HG03354 (cell line): Measurements from ENCODE around the gene TULP3.

ENCODE experiments used
- ATAC-seq: cut with Tn5 transposase; IDR thresholded peaks from one replicate; pipeline ENCODE4 v1.9.1; 2021; ENCODE audit warnings: mild to moderate bottlenecking; ENCODE audit not compliant: unreplicated experiment, poor library complexity, severe bottlenecking

TULP3 gene

DNA sequence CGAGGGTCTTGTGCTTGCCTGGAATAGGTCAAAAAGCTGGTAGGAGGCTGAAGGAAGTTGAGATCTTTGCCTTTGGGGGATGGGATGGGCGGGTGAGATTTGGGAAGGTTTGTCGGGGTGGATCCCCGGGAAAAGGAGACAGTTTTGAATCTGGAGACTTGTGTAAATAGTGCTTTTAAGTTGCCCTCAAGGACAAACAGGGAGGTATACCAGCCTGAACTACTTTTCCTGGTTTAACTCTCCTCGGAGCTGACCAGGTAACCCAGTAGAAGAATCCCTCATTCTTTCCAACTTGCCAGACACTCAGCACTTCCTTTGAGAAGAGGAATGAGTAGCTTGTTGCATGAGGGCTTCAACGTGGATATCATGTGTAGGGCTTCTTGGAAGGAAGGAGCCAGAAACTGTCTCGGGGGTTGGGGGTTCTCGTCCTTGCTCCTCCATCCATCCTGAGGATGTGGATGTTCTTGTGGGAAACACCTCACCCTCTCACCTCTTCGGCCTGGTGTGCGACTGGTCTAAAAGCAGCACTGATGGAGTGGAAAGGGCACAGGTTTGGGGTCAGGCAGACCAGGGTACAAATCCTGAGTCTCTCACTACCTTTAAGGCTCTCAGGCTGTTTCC, 70.4 kb downstream of the TULP3 start:
- no peak for ATAC-seq

GRCh38 chr12:2961705-2962104, 71.0 kb downstream of the TULP3 start:
- ATAC-seq, result no peak

- ATAC-seq, result no peak
Observed at GRCh38 chr12:2963154-2963759, 72.6 kb downstream of the TULP3 start.

GRCh38 chr12:2963760-2964292, 73.1 kb downstream of the TULP3 start:
- ATAC-seq, result no peak

- ATAC-seq, result no peak
Observed at GRCh38 chr12:2967651-2968050, 77.0 kb downstream of the TULP3 start.

DNA sequence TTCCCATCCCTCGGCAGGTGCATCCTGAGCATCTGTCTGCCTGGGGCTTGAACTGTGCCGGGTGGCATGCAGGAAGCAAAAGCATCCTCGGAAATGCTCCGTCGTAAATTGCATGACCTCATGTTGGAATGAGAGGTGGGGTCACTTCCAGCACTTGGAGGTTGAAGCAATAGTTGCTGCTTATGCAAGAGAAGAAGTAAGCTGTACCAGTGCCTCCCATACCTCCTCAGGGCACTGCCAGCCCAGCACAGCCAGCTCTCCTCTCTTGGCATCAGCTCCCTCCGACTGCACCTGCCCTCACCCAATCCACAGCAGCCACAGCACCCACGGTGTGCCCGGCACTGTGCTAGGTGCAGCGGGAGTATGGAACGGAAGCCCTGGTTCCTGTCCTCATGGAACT, 80.1 kb downstream of the TULP3 start:
- ATAC-seq, result no peak

GRCh38 chr12:2973566-2973965, 82.9 kb downstream of the TULP3 start:
- no peak for ATAC-seq

DNA sequence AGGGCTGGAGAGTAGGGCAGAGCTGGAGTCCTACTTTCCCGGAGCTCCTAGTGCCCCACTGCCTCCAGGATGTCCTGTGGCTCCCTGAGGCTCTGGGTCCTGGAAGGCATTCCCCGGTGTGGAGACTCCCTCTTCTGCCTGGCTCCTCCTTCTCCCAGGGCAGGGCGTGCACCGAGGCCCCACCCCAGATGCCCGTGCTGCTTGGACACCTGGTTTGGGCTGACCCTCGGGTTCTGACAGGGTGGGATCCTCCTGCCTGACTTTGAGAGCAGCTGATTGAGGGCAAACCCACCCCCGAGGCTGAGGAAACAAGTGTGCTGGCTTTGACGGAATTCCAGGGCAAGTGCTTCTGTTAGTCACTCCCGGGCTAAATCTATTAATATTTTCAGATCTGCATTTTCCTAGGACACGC, 83.9 kb downstream of the TULP3 start:
- ATAC-seq, result no peak

DNA sequence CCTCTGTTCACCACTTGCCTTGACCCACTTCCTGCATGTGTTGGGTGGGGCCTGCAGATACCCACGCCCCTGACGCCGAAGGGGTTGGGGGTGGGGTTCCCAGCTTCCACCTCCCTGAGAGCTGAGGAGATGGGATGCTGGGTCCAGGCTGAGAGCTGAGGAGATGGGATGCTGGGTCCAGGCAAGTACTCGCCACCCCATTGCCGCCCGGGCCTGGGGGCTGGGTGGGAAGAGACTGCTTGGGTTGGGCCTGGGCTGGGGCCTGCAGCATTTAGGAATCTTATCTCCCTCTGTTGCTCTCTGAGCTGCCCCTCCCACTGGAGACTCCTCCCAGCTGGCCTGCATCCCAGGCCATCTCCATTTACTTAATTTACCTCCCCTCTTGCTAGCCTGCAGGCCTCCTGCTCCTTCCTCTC, 85.9 kb downstream of the TULP3 start:
- no peak for ATAC-seq

DNA sequence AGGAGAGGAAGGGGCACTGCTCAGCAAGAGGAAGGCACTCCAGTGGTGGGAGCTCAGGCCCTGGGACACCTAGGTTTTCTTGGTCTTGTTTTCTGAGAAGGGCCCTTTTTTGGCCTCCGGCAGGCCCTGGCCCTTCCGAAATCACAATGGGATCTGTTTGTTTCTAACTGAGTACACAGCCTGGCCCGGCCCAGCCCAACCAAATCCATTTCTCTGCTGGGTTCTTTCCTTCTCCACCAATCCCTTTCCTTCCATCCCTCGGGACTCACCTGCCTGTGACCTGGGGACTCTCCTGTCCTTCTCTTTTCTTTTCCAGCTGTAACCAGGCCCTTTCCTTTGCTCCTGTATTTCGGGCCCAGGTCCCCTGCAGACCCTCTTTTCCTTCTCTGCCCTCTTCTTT, 87.1 kb downstream of the TULP3 start:
- ATAC-seq, result no peak

DNA sequence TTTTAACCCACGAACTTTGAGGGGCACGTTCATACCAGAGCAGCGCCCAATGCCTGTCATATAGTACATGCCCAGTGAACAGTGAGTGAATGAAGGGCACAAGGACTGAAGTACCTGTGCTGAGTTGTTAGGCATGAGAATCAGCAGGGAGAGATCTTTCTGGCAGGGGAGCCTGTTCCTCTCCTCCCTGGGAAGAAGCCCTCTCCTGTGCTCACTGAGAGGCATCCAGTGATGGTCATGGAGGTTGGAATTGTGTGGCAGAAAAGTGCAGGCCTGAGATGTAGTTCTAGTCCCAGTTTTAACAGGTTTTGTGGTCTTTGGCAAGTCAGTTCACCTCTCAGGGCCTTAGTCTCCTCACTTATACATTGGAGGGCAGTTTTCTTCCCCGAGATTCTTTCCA, 89.1 kb downstream of the TULP3 start:
- no peak for ATAC-seq

DNA sequence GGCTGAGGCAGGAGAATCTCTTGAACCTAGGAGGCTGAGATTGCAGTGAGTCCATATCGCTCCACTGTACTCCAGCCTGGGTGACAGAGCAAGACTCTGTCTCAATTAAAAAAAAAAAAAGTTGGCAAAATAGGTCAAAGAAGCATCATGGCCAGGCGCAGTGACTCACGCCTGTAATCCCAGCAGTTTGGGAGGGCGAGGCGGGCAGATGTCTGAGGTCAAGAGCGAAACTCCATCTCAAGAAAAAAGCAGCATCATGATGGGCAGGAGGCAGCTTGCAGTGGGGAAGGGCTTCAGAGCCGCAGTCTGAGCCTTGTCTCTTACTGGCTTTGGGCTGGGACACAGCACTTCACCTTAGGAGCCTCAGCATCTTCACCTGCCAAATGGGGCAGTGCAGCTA, 89.9 kb downstream of the TULP3 start:
- no peak for ATAC-seq

DNA sequence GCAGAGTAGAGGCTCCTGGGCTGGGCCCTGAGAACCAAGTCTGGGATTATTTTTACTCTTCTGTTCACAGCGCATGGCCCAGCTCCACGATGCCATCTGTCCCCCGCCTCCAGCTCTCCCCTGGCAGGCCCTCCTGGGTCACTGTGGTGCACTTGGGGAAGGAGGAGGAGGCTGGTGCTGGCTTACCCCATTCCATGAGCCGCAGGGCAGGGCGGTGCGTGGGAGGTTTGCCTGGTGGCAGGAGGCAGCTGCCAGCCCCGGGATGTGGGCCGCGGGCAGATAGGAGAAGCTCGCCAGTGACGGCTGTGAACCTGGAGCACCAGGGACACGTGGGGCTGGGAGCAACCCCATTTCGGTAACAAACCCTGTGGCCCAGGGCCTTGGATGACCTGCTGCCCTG, 91.7 kb downstream of the TULP3 start:
- no peak for ATAC-seq

GRCh38 chr12:2984249-2984648, 93.6 kb downstream of the TULP3 start:
- no peak for ATAC-seq

DNA sequence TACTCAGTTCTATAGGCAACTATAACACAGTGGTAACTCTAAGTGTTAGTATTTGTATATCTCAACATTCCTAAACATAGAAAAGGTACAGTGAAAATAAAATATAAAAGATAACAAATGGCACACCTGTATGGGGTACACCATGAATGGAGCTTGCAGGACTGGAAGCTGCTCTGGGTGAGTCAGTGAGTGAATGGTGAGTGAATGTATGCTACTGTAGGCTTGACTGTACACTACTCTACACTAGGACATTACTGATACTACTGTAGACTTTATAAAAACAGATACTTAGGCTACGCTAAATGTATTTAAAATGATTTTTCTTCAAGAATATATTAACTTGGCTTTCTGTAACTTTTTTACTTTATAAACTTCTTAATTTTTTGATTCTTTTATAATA, 94.0 kb downstream of the TULP3 start:
- ATAC-seq, result no peak

DNA sequence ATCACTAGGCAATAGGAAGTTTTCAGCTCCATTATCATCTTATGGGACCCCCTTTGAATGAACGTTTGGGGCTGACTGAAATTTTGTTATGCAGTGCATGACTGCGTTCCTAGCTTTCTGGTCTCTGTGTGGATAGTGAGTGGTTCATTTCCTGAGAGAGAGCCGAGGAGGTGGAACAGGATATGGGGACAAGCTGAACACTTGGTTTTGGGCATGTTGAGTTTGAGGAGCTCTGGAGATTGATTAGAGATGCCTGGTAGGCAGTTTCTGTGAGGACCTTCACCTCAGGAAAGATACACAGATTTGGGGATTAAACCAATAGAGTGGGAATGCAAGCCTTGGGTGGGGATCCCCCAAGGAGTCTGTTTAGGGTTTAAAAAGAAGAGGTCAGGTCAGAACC, 96.2 kb downstream of the TULP3 start:
- ATAC-seq, result no peak

DNA sequence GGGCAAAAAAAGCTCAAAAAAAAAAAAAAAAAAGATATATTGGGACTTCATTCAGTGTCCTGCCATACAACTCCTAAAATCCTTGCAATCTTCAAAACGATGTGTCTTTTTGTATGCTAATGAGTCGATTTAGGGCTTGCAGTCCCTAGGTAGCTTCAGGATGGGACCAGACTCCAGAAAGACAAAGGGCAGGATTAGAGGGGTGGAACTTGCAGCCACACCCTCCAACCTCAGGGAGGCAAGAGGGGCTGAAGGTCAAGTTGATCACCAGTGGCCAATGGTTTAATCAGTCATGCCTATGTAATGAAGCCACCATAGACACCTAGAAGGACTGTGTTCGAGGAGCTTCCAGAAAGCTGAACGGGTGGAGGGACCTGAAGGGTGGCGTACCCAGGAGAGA, 97.8 kb downstream of the TULP3 start:
- ATAC-seq, result no peak
